Activated CD4-positive, alpha-beta T cell treated with anti-CD3 and anti-CD28 coated beads, Interleukin-2, amount 50 U/mL, for 1 hour (primary cell): ENCODE measurements around the gene GNL3.
"Not testable (repeated sequence)": the region's sequence is repeated elsewhere in the genome, so short reads cannot be mapped to it uniquely, and the experiment has no call there.

ENCODE experiments used
- DNase-seq: peaks from one replicate; pipeline ENCODE4 v3.0.0-alpha.2; 2020

Gene GNL3

DNA sequence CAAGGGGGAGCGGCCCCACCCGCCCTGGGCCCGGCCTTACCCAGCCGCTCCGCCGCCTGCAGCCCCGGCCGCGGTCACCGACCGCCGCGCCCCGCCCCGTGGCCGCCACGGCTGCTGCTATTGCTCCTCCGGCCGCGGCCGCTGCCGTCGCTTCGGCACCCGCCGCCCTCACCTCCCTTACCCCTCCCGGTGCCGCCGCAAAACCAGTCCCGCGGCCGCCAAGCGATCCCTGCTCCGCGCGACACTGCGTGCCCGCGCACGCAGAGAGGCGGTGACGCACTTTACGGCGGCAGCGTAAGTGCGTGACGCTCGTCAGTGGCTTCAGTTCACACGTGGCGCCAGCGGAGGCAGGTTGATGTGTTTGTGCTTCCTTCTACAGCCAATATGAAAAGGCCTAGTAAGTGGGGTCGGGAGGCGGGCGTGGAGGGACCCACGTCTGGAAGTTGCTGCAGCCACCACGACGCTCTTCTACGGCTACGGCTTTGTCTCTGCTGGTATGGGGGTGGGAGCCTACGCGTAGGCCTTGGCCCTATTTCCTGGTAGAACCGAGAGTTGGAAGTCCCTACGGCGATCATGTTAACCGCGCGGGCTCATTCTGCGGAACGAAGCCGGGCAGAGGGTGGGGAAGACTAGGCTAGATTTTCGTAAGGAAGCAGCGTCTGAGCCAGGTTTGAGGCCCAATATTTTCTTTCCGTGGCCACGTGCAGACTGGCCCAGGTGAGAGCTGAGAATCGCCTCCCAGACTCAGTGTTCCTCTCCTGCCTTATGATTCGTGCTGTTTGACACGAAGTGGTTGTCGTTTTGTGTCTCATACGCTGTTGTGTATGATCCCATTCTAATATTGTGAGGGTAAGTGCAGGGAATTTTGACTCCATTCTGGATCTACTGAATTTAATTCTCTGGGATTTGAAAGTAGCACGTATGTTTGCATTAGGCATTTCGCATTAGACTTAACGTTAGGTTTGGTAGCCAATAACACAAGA, at the start of gene GNL3, which contains the start of gene PBRM1:
Gene GNL3, plus strand, starts transcription at position 324 of the 983 bp plus-strand sequence. Its CDS starts 61 bp downstream, at position 385.
Gene PBRM1, minus strand, starts transcription at position 205 of the 983 bp plus-strand sequence.
- DNase-seq: peak; percentile 90

GRCh38 chr3:52636673-52637072, 49.2 kb upstream of the GNL3 start:
- DNase-seq: no peak

GRCh38 chr3:52645549-52645948, 40.3 kb upstream of the GNL3 start:
- no peak for DNase-seq

DNA sequence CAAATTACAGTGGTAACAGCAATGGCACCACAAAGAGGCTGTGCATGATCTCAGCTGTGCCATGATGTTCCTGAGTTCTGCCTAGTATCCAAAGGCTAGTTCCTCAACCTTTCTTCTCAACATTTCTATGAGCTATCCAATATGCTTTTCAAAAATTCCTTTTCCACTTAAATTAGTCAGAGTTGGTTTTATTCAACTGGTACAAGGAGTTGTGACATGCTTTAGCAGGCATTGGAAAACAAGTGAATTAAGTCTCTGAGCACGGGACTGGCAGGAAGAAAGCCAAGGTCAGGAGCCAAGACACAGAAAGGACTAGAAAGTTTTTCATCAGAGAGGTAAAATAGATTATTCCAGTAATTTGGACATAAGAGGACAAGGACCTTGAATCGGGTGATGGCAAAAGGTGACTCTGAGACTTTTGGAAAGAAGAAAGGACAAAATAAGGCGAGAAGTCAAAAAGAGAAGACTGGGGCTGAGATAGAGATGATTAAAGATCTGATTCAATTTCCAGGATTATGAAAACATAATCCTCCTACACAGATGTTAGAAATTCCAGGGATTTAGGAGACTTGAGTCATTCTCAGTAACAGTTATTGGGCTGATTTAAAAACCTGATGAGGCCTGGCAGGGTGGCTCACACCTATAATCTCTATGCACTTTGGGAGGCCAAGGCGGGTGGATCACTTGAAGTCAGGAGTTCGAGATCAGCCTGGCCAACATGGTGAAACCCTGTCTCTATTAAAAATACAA, 36.2 kb upstream of the GNL3 start:
- no peak for DNase-seq

DNA sequence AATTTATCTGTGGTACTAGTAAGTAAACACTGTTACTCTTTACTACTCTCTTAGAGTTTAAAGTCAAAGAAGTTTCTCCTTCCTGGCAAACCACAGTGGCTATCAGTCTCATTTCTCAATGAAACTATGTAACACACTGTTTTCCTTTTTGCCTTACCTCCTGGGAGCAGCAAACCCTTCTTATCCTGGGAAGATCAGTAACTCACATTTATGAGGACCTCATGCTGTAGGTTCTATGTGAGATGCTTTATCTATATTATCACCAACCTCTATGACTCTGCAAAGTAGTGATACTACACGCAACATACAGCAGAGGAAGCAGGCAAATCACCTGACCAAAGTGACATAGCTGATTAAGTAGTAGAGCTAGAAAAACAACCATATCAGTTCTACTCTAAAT, 35.4 kb upstream of the GNL3 start:
- DNase-seq: no peak

DNA sequence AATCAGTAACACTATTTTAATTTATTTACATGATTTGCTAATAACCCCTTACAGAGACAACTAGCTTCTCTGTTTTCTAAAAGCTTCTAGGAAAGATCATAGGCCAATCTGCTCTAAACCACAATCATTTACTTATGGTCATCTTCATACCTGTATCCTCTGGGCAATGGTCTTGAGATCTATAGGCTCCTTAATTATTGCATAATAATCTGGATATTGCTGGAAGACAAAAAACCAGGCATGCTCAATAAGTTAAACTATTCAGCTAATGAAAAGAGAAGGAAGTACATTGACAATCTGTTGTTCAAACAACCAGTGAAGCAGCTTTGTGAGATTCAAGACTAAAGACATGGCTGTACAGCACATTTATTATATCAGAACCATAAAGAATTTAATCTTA, 34.2 kb upstream of the GNL3 start:
- DNase-seq: no peak

DNA sequence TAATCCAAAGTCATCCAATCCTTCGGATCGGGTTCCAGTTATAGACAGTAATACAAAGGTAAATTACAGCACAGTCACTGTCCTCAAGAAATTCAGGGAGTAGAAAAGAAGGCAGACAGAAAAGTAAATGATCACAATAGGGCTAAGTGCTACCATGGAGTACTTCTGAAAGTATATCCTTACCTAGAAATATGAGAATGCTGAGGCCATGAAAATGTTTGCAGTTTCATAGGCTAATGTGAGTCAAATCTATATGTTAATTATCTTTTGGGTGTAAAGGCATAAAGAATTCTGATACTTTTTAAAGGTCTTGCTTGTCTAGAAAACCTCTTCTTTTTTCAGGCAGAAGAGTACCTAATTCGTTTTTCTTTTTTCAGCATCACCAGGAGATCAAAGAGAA, 29.9 kb upstream of the GNL3 start:
- no peak for DNase-seq

- DNase-seq: no peak
Measured at GRCh38 chr3:52660046-52660445, 25.8 kb upstream of the GNL3 start.

GRCh38 chr3:52663098-52663497, 22.7 kb upstream of the GNL3 start:
- no peak for DNase-seq

DNA sequence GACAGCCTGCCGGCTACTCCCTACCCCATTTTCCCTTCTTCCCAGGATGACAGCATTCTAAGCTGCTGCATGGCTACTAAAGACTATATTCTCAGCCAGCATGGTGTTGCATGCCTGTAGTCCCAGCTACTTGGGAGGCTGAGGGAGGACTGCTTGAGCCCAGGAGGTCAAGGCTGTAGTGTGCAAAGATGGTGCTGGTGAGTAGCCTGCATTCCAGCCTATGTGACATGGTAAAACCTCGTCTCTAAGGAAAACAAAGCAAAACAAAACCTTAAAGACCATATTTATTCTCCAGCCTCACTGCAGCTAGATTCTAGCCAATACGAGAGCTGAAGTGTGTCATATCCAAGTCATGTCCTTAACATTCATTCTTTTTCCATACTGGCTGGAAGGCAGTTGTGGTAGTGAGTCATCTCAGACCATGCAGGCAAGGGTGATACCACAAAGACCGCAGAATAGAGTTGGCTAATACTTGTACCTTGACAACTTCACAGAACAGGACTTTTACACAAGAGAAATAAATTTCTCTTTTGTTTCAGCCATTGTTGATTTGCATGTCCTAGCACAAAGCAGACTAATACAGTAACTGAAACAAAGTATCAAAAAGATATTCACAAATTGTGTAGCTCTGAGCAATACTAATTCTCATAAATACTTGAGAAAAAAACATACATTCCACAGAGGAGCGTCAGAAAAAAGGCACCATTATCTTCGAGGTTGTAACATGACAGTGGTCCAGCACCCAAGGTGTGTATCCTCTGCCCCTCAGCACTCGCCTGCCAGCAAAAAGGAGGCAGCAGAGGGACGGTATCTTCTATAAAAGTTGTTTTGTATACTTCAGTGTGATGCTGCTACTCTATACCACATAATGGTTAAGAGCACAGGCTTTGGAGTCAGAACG, 15.0 kb upstream of the GNL3 start:
- no peak for DNase-seq

GRCh38 chr3:52671676-52672075, 14.2 kb upstream of the GNL3 start:
- no peak for DNase-seq

DNA sequence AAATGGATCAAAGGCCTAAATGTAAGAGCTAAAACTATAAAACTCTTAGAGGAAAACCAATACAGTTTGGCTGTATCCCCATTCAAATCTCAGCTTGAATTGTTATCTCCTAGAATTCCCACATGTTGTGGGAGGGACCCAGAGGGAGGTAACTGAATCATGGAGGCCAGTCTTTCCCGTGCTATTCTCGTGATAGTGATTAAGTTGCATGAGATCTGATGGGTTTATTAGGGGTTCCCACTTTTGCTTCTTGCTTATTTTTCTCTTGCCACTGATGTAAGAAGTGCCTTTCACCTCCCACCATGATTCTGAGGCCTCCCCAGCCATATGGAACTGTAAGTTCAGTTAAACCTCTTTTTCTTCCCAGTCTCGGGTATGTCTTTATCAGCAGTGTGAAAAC, 9.6 kb upstream of the GNL3 start:
- not testable (repeated sequence) for DNase-seq

DNA sequence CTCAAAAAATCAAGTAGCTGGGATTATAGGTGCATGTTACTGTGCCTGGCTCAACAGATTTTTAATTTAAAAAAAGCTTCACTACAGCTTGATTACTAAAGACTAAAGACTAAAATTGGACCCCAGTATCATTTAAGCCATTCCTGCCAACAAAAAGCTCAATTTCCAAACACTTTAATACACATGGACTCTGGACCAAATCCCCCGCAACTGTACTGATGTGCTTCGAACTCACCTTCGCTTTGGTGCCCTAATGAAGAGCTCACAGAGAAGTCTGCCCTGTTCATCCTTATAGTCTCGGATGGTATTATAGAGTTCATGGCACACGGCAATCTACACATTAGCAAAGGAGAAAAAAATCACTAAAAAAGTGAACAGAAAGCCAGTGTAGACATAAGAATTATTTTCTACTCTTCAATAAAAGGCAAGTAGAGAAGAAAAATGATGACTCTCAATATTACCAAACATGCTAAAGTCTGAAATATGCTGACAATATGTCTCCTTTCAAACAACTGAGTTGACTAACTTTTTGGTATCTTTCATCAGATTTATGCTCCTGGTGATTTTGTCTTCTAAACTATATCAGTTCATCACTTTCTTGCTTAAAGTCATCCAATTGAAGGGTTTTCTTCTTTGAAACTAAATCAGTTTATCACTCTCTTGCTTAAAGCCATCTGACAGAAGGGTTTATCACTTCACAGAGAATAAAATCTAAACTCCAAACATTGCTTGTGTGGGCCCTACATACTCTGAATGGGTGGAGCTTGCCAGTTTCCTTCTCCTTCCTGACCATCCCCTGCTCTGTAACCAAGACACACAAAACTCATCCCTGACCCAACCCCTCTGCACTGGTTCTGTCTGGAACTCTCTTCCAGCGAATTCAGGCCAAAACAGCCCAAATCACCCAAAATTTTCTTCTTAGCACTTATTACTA, 7.3 kb upstream of the GNL3 start:
- no peak for DNase-seq

DNA sequence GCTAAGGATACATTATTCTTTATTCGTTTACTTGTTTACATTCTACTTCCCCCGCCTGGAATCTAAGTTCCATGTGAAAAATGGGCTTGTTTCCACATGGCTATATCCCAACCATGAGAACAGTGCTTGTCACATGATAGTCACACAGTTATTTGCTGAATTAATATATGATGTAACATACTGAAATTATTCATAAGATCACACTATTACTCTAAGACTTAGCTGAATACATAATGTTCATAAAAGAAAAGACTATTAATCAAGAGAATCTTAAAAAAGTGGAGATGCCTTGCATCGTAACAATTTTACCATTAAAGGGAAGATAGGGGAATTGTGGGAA, 6.7 kb upstream of the GNL3 start:
- no peak for DNase-seq

GRCh38 chr3:52679811-52680210, 6.0 kb upstream of the GNL3 start:
- DNase-seq: no peak

GRCh38 chr3:52681596-52681995, 4.2 kb upstream of the GNL3 start:
- no peak for DNase-seq

DNA sequence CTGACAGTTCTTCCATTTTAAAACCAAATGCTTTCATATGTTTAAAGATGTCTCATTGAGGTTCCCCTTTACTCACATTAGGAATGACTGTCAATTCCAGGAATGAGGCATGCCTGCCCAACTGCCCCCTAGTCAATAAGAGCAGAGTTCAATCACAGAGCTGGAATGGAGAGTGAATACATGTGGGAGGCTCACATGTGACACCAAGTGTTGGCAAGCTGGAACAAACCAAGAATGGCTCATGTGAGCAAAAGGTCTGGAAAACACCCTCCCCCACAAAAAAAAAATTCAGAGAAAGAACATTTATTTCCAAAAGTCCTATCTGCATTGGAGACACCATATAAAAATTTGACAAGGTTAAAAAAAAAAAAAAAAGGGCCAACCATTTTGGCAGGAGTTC, 3.8 kb upstream of the GNL3 start:
- no peak for DNase-seq

DNA sequence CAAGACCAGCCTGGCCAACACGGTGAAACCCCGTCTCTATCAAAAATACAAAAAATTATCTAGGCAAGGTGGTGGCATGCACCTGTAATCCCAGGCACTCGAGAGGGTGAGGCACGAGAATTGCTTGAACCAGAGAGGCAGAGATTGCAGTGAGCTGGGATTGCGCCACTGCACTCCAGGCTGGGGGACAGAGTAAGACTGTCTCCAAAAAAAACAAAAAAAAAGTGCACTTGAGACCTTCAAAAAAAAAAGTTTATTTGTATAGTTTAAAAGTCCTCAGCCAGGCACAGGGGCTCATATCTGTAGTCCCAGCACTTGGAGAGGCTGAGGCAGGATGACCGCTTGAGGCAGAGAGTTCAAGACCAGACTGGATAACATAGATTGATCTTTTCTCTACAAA, 2.2 kb upstream of the GNL3 start:
- no peak for DNase-seq

DNA sequence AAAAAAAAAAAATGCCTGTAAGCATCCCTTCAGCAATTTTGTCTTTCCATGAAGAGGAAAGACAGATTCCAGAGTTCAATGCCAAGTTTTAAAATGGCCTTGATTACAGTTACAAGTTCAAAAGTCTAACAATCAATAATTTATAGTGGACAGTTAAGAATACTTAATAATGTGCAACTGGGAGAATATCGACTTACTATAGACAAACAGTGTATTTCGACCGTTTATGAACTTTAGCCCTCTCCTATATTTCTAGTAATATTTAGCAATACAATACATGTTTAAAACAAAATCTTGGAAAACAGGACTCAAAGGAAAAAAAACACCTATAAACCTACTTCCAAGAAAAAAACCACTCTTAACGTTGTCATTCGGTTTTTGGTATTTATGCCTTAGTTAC, 1.6 kb upstream of the GNL3 start:
- no peak for DNase-seq

- DNase-seq: peak; percentile 65
Measured at GRCh38 chr3:52685285-52685708, 535 bp upstream of the GNL3 start.

GRCh38 chr3:52688266-52688665, 2.4 kb downstream of the GNL3 start:
- no peak for DNase-seq

DNA sequence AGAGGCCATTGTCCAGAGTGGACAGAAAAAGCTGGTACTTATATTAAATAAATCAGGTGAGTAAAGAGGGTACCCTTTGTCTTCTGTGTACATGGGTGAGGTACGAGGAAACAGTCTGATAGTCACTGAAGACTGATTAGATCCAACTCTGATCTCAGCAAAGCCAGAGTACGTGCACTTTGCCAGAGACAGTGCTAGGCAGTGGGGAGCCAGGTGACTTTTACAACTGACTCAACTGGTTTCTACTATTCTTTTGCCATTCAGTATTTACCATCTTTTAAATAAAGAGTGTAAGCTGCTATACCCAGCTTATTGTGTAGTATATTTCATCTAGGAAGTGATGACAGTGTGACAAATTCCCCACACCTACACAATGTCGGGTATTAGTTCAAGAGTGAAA, 3.3 kb downstream of the GNL3 start:
- no peak for DNase-seq
